ENCODE measurements around the gene CFAP69. TPM values are rescaled to one million over a fixed set of nuclear protein-coding genes. Genes with fewer than 3 reads are reported as not detected.

The CFAP69 gene
- total RNA-seq, 1 experiment from 2014 or later, result 4.1 TPM

DNA sequence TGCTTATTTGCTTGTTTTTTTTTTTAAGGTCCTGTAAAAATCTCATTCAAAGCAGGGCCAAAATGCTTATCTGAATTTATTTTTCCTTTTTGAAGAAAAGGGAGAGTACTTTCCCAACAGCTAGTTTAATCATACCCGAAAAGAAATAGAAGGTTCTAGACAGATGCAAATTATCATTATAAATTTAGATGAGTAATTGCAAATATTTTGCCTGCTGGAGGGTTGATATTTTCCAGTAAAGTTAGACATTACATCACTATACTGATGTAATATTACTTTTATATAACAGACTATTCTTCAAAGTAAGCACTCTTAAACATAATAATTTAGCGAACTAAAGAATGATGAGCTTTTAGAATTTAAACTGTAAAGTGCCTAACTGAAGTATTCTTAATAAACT is 14.1 kb upstream of the CFAP69 start:
- Histone ChIP-seq H3K27ac (ENCODE audit: low read depth, low read length) (no peak overlapping the region), H2AFZ (ENCODE audit: low read depth, low read length, poor library complexity, severe bottlenecking) (no peak overlapping the region), H3K9me2 (ENCODE audit: insufficient read depth) (no peaks in the 10 kb centered on the region), H3K36me3 (ENCODE audit: control insufficient read depth in 1 of 2, insufficient read depth in 2 of 2, low read length in 2 of 2) (no peaks in the 10 kb centered on the region), H3K4me1 (ENCODE audit: control insufficient read depth in 1 of 2, insufficient read depth in 2 of 2, low read length in 2 of 2) (no peaks in the 10 kb centered on the region), H3K79me2 (ENCODE audit: insufficient read depth, low read length) (no peaks in the 10 kb centered on the region), H3K9ac (ENCODE audit: low read length) (no peak overlapping the region), H3K4me2 (ENCODE audit: low read length) (no peak overlapping the region), H3K4me3 (replicated peaks in 1 of 2; ENCODE audit: low read depth in 1 of 2, low read length in 2 of 2) (no peak overlapping the region), H4K20me1 (ENCODE audit: insufficient read depth) (no peaks in the 10 kb centered on the region), H3K27me3 (ENCODE audit: insufficient read depth, low read length) (no peaks in the 10 kb centered on the region), H3K9me3 (ENCODE audit: control insufficient read depth in 1 of 2, insufficient read depth in 1 of 2, low read depth in 1 of 2, low read length in 2 of 2) (no peaks in the 10 kb centered on the region)
- DNase-seq (ENCODE audit: low read depth, low spot score) (no peak), ATAC-seq (no peak)
- RAD21 ChIA-PET (ENCODE audit: low non-redundant PET in 1 of 2, low total read pairs in 2 of 2, uncharacterized antibody in 2 of 2, unreplicated experiment in 2 of 2), result no interaction called here
- TF ChIP-seq EZH2 (IDR thresholded peaks at IDR 0.05), result no peak
- CTCF ChIA-PET, result no interaction called here
- no TSS peak for BruUV-seq (replicated peaks)
- POLR2A ChIA-PET, result no interaction called here
- intact Hi-C loops (cut with micrococcal nuclease), result no loop called here

DNA sequence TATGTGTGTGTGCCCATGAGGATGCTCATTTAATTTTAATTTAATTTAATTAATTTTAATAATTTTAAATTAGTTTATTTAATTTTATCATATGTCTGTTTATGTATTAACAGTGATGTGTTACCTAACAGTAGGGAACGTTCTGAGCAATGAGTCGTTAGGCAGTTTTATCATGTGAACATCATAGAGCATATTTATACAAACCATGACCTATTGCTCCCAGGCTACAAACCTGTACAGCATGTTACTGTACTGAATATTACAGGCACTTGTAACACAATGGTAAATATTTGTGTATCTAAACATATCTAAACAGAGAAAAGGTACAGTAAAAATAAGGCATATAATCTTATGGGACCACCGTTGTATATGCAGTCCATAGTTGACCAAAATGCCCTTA is 13.7 kb upstream of the CFAP69 start:
- H3K36me3 ChIP-seq (ENCODE audit: control insufficient read depth in 1 of 2, insufficient read depth in 2 of 2, low read length in 2 of 2), result no peaks in the 10 kb centered on the region
- no peaks in the 10 kb centered on the region for H3K79me2 ChIP-seq (ENCODE audit: insufficient read depth, low read length)
- CTCF ChIA-PET, result no interaction called here
- no peaks in the 10 kb centered on the region for H3K9me3 ChIP-seq (ENCODE audit: control insufficient read depth in 1 of 2, insufficient read depth in 1 of 2, low read depth in 1 of 2, low read length in 2 of 2)
- no peak overlapping the region for H3K4me2 ChIP-seq (ENCODE audit: low read length)
- no peak overlapping the region for H3K4me3 ChIP-seq (replicated peaks in 1 of 2; ENCODE audit: low read depth in 1 of 2, low read length in 2 of 2)
- H3K27ac ChIP-seq (ENCODE audit: low read depth, low read length), result no peak overlapping the region
- no peak overlapping the region for H2AFZ ChIP-seq (ENCODE audit: low read depth, low read length, poor library complexity, severe bottlenecking)
- no peaks in the 10 kb centered on the region for H4K20me1 ChIP-seq (ENCODE audit: insufficient read depth)
- ATAC-seq (no peak), DNase-seq (ENCODE audit: low read depth, low spot score) (no peak)
- H3K9me2 ChIP-seq (ENCODE audit: insufficient read depth), result no peaks in the 10 kb centered on the region
- no peaks in the 10 kb centered on the region for H3K27me3 ChIP-seq (ENCODE audit: insufficient read depth, low read length)
- intact Hi-C loops (cut with micrococcal nuclease), result no loop called here
- POLR2A ChIA-PET, result no interaction called here
- no TSS peak for BruUV-seq (replicated peaks)
- RAD21 ChIA-PET (ENCODE audit: low non-redundant PET in 1 of 2, low total read pairs in 2 of 2, uncharacterized antibody in 2 of 2, unreplicated experiment in 2 of 2), result no interaction called here
- H3K4me1 ChIP-seq (ENCODE audit: control insufficient read depth in 1 of 2, insufficient read depth in 2 of 2, low read length in 2 of 2), result no peaks in the 10 kb centered on the region
- no peak overlapping the region for H3K9ac ChIP-seq (ENCODE audit: low read length)
- TF ChIP-seq CEBPB (IDR thresholded peaks at IDR 0.05; ENCODE audit: low read depth) (no peak), SIN3A (IDR thresholded peaks at IDR 0.05; ENCODE audit: low read depth) (no peak), RAD21 (IDR thresholded peaks at IDR 0.05; ENCODE audit: low read depth) (no peak), EGR1 (IDR thresholded peaks at IDR 0.05; ENCODE audit: low read depth) (no peak), SP1 (IDR thresholded peaks at IDR 0.05; ENCODE audit: low read depth) (no peak), EZH2phosphoT487 (IDR thresholded peaks at IDR 0.05; ENCODE audit: borderline replicate concordance) (no peak), POLR2AphosphoS5 (IDR thresholded peaks at IDR 0.05; ENCODE audit: low read depth, low read length) (no peak), FOSL1 (IDR thresholded peaks at IDR 0.05; ENCODE audit: low read depth) (no peak), ZNF274 (IDR thresholded peaks at IDR 0.05; ENCODE audit: low read depth, low read length) (no peak), SRF (IDR thresholded peaks at IDR 0.05; ENCODE audit: low read depth) (no peak)
- TF ChIP-seq, protein P1, sequence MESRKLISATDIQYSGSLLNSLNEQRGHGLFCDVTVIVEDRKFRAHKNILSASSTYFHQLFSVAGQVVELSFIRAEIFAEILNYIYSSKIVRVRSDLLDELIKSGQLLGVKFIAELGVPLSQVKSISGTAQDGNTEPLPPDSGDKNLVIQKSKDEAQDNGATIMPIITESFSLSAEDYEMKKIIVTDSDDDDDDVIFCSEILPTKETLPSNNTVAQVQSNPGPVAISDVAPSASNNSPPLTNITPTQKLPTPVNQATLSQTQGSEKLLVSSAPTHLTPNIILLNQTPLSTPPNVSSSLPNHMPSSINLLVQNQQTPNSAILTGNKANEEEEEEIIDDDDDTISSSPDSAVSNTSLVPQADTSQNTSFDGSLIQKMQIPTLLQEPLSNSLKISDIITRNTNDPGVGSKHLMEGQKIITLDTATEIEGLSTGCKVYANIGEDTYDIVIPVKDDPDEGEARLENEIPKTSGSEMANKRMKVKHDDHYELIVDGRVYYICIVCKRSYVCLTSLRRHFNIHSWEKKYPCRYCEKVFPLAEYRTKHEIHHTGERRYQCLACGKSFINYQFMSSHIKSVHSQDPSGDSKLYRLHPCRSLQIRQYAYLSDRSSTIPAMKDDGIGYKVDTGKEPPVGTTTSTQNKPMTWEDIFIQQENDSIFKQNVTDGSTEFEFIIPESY (IDR thresholded peaks at IDR 0.05; ENCODE audit: extremely low read depth, insufficient replicate concordance, low read length), result no peak
- TF ChIP-seq, protein P2, sequence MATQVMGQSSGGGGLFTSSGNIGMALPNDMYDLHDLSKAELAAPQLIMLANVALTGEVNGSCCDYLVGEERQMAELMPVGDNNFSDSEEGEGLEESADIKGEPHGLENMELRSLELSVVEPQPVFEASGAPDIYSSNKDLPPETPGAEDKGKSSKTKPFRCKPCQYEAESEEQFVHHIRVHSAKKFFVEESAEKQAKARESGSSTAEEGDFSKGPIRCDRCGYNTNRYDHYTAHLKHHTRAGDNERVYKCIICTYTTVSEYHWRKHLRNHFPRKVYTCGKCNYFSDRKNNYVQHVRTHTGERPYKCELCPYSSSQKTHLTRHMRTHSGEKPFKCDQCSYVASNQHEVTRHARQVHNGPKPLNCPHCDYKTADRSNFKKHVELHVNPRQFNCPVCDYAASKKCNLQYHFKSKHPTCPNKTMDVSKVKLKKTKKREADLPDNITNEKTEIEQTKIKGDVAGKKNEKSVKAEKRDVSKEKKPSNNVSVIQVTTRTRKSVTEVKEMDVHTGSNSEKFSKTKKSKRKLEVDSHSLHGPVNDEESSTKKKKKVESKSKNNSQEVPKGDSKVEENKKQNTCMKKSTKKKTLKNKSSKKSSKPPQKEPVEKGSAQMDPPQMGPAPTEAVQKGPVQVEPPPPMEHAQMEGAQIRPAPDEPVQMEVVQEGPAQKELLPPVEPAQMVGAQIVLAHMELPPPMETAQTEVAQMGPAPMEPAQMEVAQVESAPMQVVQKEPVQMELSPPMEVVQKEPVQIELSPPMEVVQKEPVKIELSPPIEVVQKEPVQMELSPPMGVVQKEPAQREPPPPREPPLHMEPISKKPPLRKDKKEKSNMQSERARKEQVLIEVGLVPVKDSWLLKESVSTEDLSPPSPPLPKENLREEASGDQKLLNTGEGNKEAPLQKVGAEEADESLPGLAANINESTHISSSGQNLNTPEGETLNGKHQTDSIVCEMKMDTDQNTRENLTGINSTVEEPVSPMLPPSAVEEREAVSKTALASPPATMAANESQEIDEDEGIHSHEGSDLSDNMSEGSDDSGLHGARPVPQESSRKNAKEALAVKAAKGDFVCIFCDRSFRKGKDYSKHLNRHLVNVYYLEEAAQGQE (IDR thresholded peaks at IDR 0.05; ENCODE audit: low read depth), result no peak
- TF ChIP-seq, protein P3, sequence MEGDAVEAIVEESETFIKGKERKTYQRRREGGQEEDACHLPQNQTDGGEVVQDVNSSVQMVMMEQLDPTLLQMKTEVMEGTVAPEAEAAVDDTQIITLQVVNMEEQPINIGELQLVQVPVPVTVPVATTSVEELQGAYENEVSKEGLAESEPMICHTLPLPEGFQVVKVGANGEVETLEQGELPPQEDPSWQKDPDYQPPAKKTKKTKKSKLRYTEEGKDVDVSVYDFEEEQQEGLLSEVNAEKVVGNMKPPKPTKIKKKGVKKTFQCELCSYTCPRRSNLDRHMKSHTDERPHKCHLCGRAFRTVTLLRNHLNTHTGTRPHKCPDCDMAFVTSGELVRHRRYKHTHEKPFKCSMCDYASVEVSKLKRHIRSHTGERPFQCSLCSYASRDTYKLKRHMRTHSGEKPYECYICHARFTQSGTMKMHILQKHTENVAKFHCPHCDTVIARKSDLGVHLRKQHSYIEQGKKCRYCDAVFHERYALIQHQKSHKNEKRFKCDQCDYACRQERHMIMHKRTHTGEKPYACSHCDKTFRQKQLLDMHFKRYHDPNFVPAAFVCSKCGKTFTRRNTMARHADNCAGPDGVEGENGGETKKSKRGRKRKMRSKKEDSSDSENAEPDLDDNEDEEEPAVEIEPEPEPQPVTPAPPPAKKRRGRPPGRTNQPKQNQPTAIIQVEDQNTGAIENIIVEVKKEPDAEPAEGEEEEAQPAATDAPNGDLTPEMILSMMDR (IDR thresholded peaks at IDR 0.05 in 2 of 3, conservative IDR thresholded peaks at IDR 0.05 in 1 of 3; ENCODE audit: borderline replicate concordance in 1 of 3, insufficient read depth in 1 of 3, low read depth in 2 of 3, low read length in 2 of 3), result no peak
- TF ChIP-seq, protein P4, sequence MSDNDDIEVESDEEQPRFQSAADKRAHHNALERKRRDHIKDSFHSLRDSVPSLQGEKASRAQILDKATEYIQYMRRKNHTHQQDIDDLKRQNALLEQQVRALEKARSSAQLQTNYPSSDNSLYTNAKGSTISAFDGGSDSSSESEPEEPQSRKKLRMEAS (IDR thresholded peaks at IDR 0.05), result no peak
